NCI-H748 treated with DMSO at 0.1 percent for 48 hours (cell line): Measurements from ENCODE around the gene CENPI.
"Not testable (repeated sequence)": the region's sequence is repeated elsewhere in the genome, so short reads cannot be mapped to it uniquely, and the experiment has no call there.

Source experiments
- DNase-seq: peaks from one replicate; lab custom pipeline; 2025; lab: John Stamatoyannopoulos, UW

The CENPI gene, protein sequence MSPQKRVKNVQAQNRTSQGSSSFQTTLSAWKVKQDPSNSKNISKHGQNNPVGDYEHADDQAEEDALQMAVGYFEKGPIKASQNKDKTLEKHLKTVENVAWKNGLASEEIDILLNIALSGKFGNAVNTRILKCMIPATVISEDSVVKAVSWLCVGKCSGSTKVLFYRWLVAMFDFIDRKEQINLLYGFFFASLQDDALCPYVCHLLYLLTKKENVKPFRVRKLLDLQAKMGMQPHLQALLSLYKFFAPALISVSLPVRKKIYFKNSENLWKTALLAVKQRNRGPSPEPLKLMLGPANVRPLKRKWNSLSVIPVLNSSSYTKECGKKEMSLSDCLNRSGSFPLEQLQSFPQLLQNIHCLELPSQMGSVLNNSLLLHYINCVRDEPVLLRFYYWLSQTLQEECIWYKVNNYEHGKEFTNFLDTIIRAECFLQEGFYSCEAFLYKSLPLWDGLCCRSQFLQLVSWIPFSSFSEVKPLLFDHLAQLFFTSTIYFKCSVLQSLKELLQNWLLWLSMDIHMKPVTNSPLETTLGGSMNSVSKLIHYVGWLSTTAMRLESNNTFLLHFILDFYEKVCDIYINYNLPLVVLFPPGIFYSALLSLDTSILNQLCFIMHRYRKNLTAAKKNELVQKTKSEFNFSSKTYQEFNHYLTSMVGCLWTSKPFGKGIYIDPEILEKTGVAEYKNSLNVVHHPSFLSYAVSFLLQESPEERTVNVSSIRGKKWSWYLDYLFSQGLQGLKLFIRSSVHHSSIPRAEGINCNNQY

DNA sequence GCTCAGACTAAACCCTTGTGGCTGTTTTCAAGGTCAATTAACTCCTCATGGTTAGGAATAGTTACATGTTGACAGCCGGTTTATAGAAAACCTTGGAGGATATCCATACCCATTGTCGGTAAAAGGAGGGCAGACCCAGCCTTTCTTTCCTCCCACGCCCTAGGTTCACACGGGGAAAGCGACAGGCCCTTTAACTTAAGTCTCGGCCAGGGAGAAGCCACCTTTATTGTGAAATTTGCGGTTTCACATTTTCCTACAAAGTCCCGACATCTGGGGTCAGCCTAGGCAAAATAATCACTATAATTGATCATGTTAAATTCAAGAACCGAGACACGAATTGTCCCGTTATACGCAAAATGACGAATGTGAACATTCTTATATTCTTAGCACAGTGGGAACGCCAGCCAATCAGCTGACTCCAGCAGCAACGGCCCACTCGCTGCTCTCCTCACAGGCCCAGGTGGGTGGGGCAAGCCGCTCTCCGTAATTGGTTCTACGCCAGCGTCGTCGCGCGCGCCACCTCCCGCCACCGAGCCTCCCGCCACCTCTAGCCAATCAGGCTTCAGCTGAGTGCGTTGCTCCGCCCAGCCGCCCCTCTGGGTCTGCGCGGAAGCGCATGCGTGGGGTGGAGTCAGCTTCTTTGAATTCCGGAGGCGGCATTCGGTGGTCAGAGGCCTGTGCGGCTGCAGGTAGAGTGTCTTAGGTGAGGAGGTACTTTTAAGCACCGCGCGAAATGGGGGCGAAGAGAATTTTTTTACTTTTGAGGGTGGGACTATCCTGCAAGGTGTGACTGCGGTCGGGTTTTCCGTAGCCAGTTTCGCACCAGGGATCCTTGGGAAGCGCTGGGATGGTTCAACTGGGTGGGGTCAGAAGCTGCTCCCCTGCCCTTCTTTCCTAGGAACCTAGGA lies at the start of gene CENPI:
Gene CENPI (plus strand): TSS at position 659 of the 908 bp plus-strand sequence. CDS start 2,867 bp downstream, outside the sequence.
- peak; percentile 90 for DNase-seq

- DNase-seq = no peak
Observed at GRCh38 chrX:101051153-101051548, 46.9 kb upstream of the CENPI start.

DNA sequence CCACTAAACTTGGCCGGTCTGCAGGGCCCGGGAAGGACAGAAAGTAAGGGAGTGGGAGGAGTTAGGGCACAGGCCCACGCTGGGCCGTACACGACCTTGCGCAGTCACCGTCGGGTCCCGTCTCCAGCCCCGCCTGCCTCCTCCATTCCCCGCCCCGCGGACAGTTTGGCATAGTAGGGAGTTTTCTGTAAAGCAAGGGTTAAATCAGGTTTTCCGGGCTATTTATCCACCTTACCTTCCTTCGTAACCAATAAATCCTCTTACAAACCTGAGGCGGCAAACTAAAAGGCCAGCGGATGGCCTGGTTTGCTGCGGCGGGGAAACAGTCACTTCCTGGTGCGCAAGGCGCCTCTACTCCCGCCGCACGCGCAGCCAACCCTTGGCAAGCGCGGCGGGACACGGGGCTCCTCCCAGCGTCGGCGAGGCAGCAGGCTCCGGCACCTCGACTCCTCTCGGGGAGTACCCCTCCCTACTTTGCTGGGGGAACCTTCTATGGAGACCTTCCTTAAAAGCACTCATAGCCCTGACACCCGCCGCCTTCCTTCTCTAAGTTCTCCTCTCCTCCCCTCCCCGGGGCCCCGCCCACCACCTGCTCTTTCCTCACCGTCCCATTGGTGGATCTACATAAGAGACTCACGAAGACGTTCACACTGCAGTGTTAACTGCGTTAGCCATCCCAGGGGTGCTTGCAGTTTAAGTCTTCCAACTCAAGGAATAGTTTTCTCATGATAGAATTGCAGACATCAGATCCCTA lies 46.3 kb upstream of the CENPI start, which contains the start of gene TRMT2B:
Gene TRMT2B (minus strand): TSS at position 563 of the 754 bp plus-strand sequence. CDS start 9,822 bp downstream, outside the sequence.
- DNase-seq = peak; percentile 54

DNA sequence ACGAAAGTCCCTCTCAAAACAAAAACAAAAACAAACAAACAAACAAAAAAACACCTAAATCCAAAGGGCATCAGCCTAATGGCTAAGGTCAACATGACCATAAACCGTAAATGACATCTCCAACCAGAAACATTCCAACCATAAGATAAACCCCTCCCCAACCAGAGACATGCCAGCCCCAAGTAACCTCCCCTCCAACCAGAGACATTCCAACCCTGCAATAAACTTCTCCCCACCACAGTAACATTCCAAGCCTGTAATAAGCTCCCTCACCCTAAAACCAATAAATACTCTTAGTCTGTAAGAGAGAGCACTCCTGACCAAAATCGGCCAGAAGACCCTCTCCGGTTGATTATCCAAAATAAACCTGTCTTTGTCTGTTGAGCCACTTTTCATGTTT lies 41.5 kb upstream of the CENPI start:
- DNase-seq = not testable (repeated sequence)

GRCh38 chrX:101057093-101057714 lies 40.8 kb upstream of the CENPI start:
- no peak for DNase-seq

GRCh38 chrX:101062176-101062575 lies 35.8 kb upstream of the CENPI start:
- no peak for DNase-seq

DNA sequence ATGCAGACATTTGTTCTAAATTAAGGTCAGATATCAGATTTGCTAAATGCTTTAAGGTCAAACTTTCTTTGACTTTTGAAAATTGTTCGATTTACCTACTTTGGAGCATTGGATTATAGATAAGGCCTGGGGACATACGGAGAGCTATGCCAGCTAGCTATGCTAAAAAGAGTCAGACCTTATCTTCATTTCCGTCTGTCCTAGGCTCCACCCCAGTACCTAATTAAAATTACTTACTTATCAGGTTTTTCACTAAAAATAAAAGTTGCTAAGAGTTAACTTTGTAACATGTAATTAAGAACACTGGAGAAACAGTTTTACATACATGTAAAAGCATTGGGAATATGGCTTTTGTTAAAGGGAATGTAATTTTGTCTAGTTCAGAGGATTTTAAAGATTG lies 26.4 kb upstream of the CENPI start:
- no peak for DNase-seq

DNA sequence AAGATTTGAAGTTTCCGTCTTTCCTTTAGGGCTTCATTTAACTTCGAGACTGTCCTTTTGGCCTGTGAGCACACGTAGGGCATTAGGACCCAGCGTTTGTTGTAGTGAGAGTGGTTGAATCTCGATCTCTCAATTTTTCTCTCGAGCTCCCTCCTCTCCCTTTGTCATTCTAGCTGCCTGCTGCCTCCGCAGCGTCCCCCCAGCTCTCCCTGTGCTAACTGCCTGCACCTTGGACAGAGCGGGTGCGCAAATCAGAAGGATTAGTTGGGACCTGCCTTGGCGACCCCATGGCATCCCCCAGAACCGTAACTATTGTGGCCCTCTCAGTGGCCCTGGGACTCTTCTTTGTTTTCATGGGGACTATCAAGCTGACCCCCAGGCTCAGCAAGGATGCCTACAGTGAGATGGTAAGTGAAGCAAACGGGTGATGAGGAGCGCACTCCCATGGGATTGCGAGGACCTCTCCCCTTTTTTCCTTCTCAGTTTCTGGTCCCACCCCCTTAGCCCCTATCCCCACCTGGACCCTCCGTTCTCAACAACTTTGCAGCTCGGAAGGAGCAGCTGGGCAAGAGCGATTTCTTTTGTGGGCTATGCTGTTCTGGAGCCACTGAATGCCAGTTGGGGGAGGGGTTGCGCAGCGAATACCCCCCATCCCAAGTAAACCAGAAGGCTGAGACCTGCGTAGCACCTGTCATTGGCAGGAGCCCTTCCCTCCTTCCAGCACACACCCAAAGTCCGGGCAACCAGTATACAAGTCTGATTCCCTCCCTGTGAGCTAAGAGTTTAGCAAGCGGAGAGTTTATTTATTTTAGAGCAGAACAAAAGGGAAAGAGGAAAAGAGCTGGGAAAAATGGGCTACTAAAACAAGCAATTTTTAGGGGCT lies 19.0 kb upstream of the CENPI start, which contains the start of gene TMEM35A:
Gene TMEM35A (plus strand): TSS at position 164 of the 883 bp plus-strand sequence. CDS start 124 bp downstream, at position 288.
- DNase-seq = no peak

- DNase-seq = no peak
Observed at GRCh38 chrX:101079736-101080270, 18.2 kb upstream of the CENPI start.

DNA sequence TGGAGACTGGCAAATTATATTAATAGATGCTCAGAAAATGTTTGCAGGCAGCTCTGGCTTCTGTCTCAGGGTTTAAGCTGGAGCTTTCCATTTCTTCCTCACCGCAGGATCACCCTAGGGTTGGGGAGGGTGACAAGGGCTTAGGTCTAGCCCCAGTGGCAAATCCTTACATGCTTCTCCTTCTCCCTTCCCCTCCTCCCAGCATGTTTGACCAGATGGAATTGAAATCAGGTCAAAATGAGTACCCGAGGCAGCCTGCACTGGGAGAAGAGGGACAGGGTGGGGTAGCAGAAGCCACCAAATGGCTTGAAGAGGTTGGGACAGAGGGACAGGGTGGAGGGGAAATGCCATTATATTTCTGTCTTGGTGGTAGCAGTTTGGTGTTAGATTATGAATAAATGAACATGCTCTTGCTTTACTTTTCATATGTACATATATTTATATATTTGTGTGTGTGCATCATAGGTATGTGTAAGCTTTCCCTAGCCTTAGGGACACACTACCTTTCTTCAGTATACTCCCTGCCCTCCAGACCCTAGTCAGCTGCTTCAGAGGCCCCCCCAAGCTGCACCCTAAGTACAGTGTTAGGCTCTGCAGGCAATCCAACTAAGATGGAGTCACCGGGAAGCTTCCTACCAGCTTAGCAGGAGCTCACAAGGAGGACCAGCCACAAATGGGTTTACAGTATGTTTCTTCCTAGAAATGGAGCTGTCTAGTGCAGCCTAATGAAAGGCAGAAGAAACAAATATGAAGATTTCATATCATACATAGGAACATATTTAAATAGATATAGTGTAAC lies 17.5 kb upstream of the CENPI start:
- DNase-seq = no peak

- no peak for DNase-seq
Observed at GRCh38 chrX:101081231-101081630, 16.8 kb upstream of the CENPI start.

- DNase-seq = no peak
Observed at GRCh38 chrX:101091817-101092216, 6.2 kb upstream of the CENPI start.

DNA sequence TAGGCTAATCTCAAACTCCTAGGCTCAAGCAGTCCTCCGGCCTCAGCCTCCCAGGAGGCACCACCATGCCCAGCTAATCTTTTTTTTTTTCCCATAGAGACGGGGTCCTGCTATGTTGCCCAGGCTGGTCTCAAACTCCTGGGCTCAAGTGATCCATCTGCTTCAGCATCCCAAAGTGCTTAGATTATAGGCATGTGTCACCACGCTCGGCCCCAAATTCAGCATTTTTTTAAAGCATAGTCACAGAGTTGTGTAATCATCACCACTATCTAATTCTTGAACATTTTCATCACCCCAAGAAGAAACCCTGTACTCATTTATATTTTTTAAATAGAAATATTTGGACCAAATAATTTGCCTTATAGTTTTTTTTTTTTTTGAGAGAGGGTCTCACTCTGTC lies 10.3 kb downstream of the CENPI start:
- no peak for DNase-seq

GRCh38 chrX:101117701-101118100 lies 19.7 kb downstream of the CENPI start:
- no peak for DNase-seq

GRCh38 chrX:101136235-101136634 lies 38.2 kb downstream of the CENPI start:
- DNase-seq = no peak
